Ovary (tissue), 3 donors: Measurements from ENCODE around the gene ARHGEF1.

Source experiments
- EP300 ChIP-seq: sonication (generic); formaldehyde crosslinking; IDR thresholded peaks from one replicate; pipeline ENCODE4 v1.6.1; 2017; ENCODE audit warnings: antibody characterized with exemption
- TF ChIP-seq, protein P1 (sequence below), 3 donors: fragments of 450-650 bp in 2 of 3; fragments of 200-600 bp in 1 of 3; IDR thresholded peaks; one replicate each; pipeline versions ENCODE4 v1.5.1 to v1.8.0; 2016 to 2022; ENCODE audit warnings: antibody characterized with exemption in 3 of 3, mild to moderate bottlenecking in 1 of 3
- donor health status: DM: no; HTN: no; CAD: no.

DNA sequence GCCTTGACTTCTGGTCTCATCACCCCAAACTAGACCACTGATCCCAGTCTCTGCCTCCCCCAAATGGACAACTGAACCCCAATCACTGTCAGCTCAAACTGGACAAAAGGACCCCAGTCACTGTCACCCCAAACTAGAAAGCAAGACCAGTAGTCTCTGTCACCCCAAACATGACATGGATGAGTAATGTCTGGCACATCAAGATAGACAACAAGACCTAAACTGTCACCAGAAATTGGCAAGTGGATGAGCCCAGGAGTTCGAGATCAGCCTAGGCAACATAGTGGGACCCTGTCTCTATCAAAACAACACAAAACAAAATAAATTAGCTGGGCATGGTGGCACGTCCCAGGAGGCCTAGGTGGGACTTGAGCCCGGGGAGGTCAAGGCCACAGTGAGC is 64.1 kb downstream of the ARHGEF1 start:
- TF ChIP-seq, protein P1, sequence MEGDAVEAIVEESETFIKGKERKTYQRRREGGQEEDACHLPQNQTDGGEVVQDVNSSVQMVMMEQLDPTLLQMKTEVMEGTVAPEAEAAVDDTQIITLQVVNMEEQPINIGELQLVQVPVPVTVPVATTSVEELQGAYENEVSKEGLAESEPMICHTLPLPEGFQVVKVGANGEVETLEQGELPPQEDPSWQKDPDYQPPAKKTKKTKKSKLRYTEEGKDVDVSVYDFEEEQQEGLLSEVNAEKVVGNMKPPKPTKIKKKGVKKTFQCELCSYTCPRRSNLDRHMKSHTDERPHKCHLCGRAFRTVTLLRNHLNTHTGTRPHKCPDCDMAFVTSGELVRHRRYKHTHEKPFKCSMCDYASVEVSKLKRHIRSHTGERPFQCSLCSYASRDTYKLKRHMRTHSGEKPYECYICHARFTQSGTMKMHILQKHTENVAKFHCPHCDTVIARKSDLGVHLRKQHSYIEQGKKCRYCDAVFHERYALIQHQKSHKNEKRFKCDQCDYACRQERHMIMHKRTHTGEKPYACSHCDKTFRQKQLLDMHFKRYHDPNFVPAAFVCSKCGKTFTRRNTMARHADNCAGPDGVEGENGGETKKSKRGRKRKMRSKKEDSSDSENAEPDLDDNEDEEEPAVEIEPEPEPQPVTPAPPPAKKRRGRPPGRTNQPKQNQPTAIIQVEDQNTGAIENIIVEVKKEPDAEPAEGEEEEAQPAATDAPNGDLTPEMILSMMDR (IDR thresholded peaks at IDR 0.05), result no peak
- no peak for TF ChIP-seq EP300
